Tibial nerve (tissue), 4 donors: Measurements from ENCODE around the gene SLC13A2. TPM values are rescaled to one million over a fixed set of nuclear protein-coding genes. Genes with fewer than 3 reads are reported as not detected.

Experiments used
- DNase-seq, 2 donors: peaks; one replicate each; pipeline ENCODE4 v3.0.0-alpha.2; 2019; ENCODE audit warnings: low spot score in 2 of 2
- H3K27ac ChIP-seq, 4 donors: fragments of 200-600 bp; sonication (generic) in 3 of 4; one replicate each; pipeline ENCODE4 v1.5.1; 2017 to 2019; ENCODE audit warnings: mild to moderate bottlenecking in 1 of 4
- H3K27me3 ChIP-seq, 2 donors: fragments of 200-600 bp; sonication (generic) in 1 of 2; one replicate each; pipeline versions ENCODE4 v1.5.1 to v1.6.0; 2017 to 2019
- H3K36me3 ChIP-seq, 3 donors: fragments of 200-600 bp; sonication (generic); one replicate each; pipeline ENCODE4 v1.5.1; 2018 to 2019
- H3K4me1 ChIP-seq, 4 donors: fragments of 200-600 bp; sonication (generic) in 3 of 4; one replicate each; pipeline ENCODE4 v1.5.1; 2017 to 2019
- H3K4me3 ChIP-seq, 4 donors: fragments of 200-600 bp; sonication (generic) in 3 of 4; one replicate each; pipeline ENCODE4 v1.5.1; 2017 to 2019; ENCODE audit warnings: mild to moderate bottlenecking in 1 of 4, moderate library complexity in 1 of 4
- H3K9me3 ChIP-seq, 4 donors: fragments of 200-600 bp; sonication (generic) in 3 of 4; one replicate each; pipeline ENCODE4 v1.5.1; 2017 to 2019
- EP300 ChIP-seq, 2 donors: sonication (generic); formaldehyde crosslinking; IDR thresholded peaks; one replicate each; pipeline ENCODE4 v1.6.1; 2017; ENCODE audit warnings: antibody characterized with exemption in 2 of 2, mild to moderate bottlenecking in 1 of 2
- POLR2A ChIP-seq, 2 donors: fragments of 450-650 bp; IDR thresholded peaks; one replicate each; pipeline ENCODE4 v1.6.1; 2017; ENCODE audit warnings: antibody characterized with exemption in 2 of 2, mild to moderate bottlenecking in 2 of 2, moderate library complexity in 2 of 2
- WGBS, 2 donors: methylation state at CpG; one replicate each; pipeline ENCODE4 v1.1.5; 2018; 5-methylcytosine and 5-hydroxymethylcytosine counted together
- total RNA-seq, 4 donors: library from RNA; depleted of rRNA; stranded (reverse); fragments of >200 nt; gene quantifications; one replicate each; pipeline ENCODE4 v1.1.0, GENCODE V29; 2016
- TF ChIP-seq, protein P1 (sequence below), 5 experiments: fragments of 200-600 bp in 3 of 5; fragments of 450-650 bp in 2 of 5; sonication (generic) in 3 of 5; IDR thresholded peaks; one replicate each; pipeline ENCODE4 v1.5.1; 2016 to 2019; ENCODE audit warnings: antibody characterized with exemption in 5 of 5, mild to moderate bottlenecking in 3 of 5, moderate library complexity in 2 of 5

The SLC13A2 gene
- total RNA-seq, 4 donors from 2014 or later = not detected

DNA sequence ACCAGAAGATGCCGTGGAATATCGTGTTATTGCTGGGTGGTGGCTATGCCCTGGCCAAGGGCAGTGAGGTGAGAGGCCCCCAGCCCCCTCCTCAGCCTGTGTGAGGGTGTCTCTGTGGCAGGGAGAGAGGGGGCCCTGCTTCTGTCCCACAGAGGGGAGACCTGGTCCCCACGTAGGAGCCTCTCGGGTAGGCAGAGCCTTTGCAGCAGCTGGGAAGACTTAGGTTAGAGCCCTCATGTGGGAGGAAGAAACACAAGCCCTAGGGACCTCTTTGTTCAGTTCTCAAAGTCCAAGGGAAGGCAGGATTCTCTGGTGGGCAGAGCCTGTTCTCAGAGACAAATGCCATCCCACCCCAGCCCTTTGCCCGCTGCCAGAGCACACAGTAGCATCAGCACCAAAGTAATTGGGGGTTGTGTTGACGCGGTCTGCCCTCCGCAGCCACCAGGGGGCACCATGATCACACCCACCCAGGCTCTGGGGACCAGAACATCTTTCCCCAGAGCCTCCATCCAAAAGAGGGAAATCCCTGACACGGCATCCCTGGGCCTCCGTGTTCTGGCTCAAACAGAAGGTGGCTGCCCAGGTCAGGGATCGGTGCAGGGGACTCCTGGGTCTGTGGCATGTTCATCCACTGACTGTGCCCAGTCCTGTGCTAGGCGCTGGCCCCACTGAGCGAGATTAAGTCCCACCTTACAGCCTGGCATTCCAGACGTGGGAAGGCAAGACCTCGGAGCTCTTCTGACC lies 21.2 kb downstream of the SLC13A2 start:
- Histone ChIP-seq H3K27me3 (peaks cover 0 to 7% of the 10 kb centered on the region in 2 donors), H3K4me3 (no peak overlapping the region), H3K36me3 (no peaks in the 10 kb centered on the region), H3K27ac (no peak overlapping the region), H3K4me1 (no peaks in the 10 kb centered on the region), H3K9me3 (peaks cover 0 to 3% (median 0%) of the 10 kb centered on the region in 4 donors)
- WGBS, 2 donors = 34 to 38% methylated on average over 12 to 15 of the region's 15 CpGs
- no peak for TF ChIP-seq EP300 (IDR thresholded peaks at IDR 0.05)
- TF ChIP-seq, protein P1, sequence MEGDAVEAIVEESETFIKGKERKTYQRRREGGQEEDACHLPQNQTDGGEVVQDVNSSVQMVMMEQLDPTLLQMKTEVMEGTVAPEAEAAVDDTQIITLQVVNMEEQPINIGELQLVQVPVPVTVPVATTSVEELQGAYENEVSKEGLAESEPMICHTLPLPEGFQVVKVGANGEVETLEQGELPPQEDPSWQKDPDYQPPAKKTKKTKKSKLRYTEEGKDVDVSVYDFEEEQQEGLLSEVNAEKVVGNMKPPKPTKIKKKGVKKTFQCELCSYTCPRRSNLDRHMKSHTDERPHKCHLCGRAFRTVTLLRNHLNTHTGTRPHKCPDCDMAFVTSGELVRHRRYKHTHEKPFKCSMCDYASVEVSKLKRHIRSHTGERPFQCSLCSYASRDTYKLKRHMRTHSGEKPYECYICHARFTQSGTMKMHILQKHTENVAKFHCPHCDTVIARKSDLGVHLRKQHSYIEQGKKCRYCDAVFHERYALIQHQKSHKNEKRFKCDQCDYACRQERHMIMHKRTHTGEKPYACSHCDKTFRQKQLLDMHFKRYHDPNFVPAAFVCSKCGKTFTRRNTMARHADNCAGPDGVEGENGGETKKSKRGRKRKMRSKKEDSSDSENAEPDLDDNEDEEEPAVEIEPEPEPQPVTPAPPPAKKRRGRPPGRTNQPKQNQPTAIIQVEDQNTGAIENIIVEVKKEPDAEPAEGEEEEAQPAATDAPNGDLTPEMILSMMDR (IDR thresholded peaks at IDR 0.05) = peak; percentile 74 to 82 (median 78)
- peak; percentile 30 to 58 for DNase-seq

DNA sequence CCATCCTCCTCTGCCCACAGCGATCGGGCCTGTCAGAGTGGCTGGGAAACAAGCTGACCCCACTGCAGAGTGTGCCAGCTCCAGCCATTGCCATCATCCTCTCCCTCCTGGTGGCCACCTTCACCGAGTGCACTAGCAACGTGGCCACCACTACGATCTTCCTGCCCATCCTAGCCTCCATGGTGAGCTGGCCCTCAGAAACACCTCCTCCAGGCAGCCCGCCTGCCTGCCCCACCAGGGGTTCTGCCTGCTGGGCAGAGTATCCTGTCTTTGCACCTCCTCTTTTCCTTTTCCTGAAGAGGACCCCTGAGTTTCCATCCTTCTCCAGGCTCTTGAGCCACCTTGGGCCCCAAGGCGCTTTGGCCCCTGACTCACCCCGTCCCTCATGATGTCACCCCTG lies 22.2 kb downstream of the SLC13A2 start:
- DNase-seq = no peak
- TF ChIP-seq EP300 (IDR thresholded peaks at IDR 0.05) = no peak
- Histone ChIP-seq H3K4me3 (no peak overlapping the region), H3K27me3 (peaks cover 0 to 7% of the 10 kb centered on the region in 2 donors), H3K9me3 (peaks cover 0 to 3% (median 0%) of the 10 kb centered on the region in 4 donors), H3K27ac (no peak overlapping the region), H3K36me3 (no peaks in the 10 kb centered on the region), H3K4me1 (no peaks in the 10 kb centered on the region)
- WGBS, 2 donors = 85 to 86% methylated on average over 8 of the region's 8 CpGs

- H3K4me1 ChIP-seq = no peaks in the 10 kb centered on the region
- H3K9me3 ChIP-seq = no peaks in the 10 kb centered on the region
- no peak for TF ChIP-seq EP300 (IDR thresholded peaks at IDR 0.05)
- TF ChIP-seq, protein P1 (IDR thresholded peaks at IDR 0.05) = no peak
- H3K36me3 ChIP-seq = no peaks in the 10 kb centered on the region
- no peak overlapping the region for H3K27ac ChIP-seq
- no peak for DNase-seq
- peaks cover 0 to 3% of the 10 kb centered on the region in 2 donors for H3K27me3 ChIP-seq
- 15 to 39% methylated on average over 4 to 8 of the region's 9 CpGs for WGBS, 2 donors
- H3K4me3 ChIP-seq = no peak overlapping the region
Observed at GRCh38 chr17:28497931-28498330, 24.5 kb downstream of the SLC13A2 start.

GRCh38 chr17:28498652-28499363 lies 25.4 kb downstream of the SLC13A2 start:
- TF ChIP-seq, protein P1 (IDR thresholded peaks at IDR 0.05) = no peak
- TF ChIP-seq EP300 (IDR thresholded peaks at IDR 0.05) (no peak), POLR2A (IDR thresholded peaks at IDR 0.05) (no peak)

GRCh38 chr17:28499364-28499664 lies 25.9 kb downstream of the SLC13A2 start:
- no peak for TF ChIP-seq EP300 (IDR thresholded peaks at IDR 0.05)
- TF ChIP-seq, protein P1 (IDR thresholded peaks at IDR 0.05) = no peak
- no peak for TF ChIP-seq POLR2A (IDR thresholded peaks at IDR 0.05)
- Histone ChIP-seq H3K9me3 (no peaks in the 10 kb centered on the region), H3K27ac (no peak overlapping the region), H3K4me1 (no peaks in the 10 kb centered on the region), H3K27me3 (peaks cover 0 to 3% of the 10 kb centered on the region in 2 donors), H3K4me3 (no peak overlapping the region), H3K36me3 (no peaks in the 10 kb centered on the region)
- WGBS, 2 donors = 64 to 78% methylated on average over 7 to 8 of the region's 9 CpGs
- DNase-seq = no peak

More at GRCh38 chr17:28498652-28499363, 25.4 kb downstream of the SLC13A2 start:
- Histone ChIP-seq H3K4me1 (no peaks in the 10 kb centered on the region), H3K27me3 (peaks cover 0 to 3% of the 10 kb centered on the region in 2 donors), H3K4me3 (no peak overlapping the region), H3K36me3 (no peaks in the 10 kb centered on the region), H3K9me3 (no peaks in the 10 kb centered on the region), H3K27ac (no peak overlapping the region)
- WGBS, 2 donors = 39 to 43% methylated on average over 8 to 10 of the region's 12 CpGs
- no peak for DNase-seq
